ENCODE measurements around the gene S100Z.
"Not testable (repeated sequence)": the region's sequence is repeated elsewhere in the genome, so short reads cannot be mapped to it uniquely, and the experiment has no call there.

S100Z gene

DNA sequence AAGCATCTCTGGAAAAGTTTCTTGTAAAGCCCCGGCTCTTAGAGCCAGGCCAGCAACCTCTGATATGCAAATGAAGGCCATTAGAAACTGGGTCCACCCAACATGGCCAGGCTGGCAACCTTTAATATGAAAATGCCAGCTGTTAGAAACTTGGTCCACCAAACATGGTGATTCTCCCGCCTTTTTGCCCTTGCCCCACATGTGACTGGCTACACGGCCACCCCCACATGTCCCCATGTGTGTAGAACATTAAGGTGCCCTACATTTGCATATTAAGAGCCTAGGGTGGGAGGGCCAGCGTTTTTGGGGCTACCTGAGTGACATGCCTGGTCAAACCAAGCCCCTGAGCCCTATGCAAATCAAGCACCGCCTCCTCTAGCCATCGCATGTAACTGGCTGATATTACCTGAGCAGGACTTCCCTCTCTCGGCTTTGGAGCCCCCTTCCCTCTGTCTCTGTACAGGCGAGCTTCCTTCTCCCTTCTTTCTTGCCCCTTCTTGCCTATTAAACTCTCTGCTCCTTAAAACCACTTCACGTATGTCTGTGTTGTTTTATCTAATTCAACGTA lies 39.0 kb downstream of the S100Z start:
- Histone ChIP-seq H3K36me3 (ENCODE audit: control insufficient read depth, insufficient read depth, low read length) (no peaks in the 10 kb centered on the region), H3K4me1 (ENCODE audit: control insufficient read depth, insufficient read depth, low read length, poor library complexity, severe bottlenecking) (no peaks in the 10 kb centered on the region), H3K9me3 (ENCODE audit: control insufficient read depth, low read length) (no peaks in the 10 kb centered on the region), H3K4me3 (ENCODE audit: extremely low read depth, insufficient read depth, low read length, poor library complexity, severe bottlenecking) (no peak overlapping the region), H3K27ac (ENCODE audit: low read depth, low read length, severe bottlenecking) (no peak overlapping the region)
- WGBS, 2 experiments (ENCODE audit: insufficient coverage in 2 of 2) = 81 to 83% methylated on average over 3 to 6 of the region's 10 CpGs

- Histone ChIP-seq H3K4me1 (ENCODE audit: control insufficient read depth, insufficient read depth, low read length, poor library complexity, severe bottlenecking) (no peaks in the 10 kb centered on the region), H3K36me3 (ENCODE audit: control insufficient read depth, insufficient read depth, low read length) (no peaks in the 10 kb centered on the region), H3K4me3 (ENCODE audit: extremely low read depth, insufficient read depth, low read length, poor library complexity, severe bottlenecking) (no peak overlapping the region), H3K27ac (ENCODE audit: low read depth, low read length, severe bottlenecking) (no peak overlapping the region), H3K9me3 (ENCODE audit: control insufficient read depth, low read length) (peaks cover 11% of the 10 kb centered on the region)
- 100% methylated on average over 2 of the region's 2 CpGs for WGBS, 2 experiments (ENCODE audit: insufficient coverage in 2 of 2)
Measured at GRCh38 chr5:76893294-76893693, 43.5 kb downstream of the S100Z start.

DNA sequence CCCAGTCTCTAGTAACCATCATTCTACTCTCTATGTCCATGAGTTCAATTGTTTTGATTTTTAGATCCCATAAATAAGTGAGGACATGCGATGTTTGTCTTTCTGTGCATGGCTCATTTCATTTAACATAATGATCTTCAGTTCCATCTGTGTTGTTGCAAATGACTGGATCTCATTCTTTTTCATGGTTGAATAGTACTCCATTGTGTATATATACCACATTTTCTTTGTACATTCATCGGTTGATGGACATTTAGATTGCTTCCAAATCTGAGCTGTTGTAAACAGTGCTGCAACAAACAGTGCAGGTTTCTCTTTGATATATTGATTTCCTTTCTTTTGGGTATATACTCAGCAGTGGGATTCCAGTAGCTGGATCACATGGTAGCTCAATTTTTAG lies 46.4 kb downstream of the S100Z start:
- H3K36me3 ChIP-seq (ENCODE audit: control insufficient read depth, insufficient read depth, low read length) = no peaks in the 10 kb centered on the region
- H3K27ac ChIP-seq (ENCODE audit: low read depth, low read length, severe bottlenecking) = no peak overlapping the region
- no peak overlapping the region for H3K4me3 ChIP-seq (ENCODE audit: extremely low read depth, insufficient read depth, low read length, poor library complexity, severe bottlenecking)
- WGBS, 2 experiments (ENCODE audit: insufficient coverage in 2 of 2) = no CpG with 5 or more reads among the region's 2 CpGs
- peaks cover 14% of the 10 kb centered on the region for H3K9me3 ChIP-seq (ENCODE audit: control insufficient read depth, low read length)
- no peaks in the 10 kb centered on the region for H3K4me1 ChIP-seq (ENCODE audit: control insufficient read depth, insufficient read depth, low read length, poor library complexity, severe bottlenecking)

- Histone ChIP-seq H3K4me1 (ENCODE audit: control insufficient read depth, insufficient read depth, low read length, poor library complexity, severe bottlenecking) (no peaks in the 10 kb centered on the region), H3K27ac (ENCODE audit: low read depth, low read length, severe bottlenecking) (no peak overlapping the region), H3K4me3 (ENCODE audit: extremely low read depth, insufficient read depth, low read length, poor library complexity, severe bottlenecking) (no peak overlapping the region), H3K36me3 (ENCODE audit: control insufficient read depth, insufficient read depth, low read length) (no peaks in the 10 kb centered on the region), H3K9me3 (ENCODE audit: control insufficient read depth, low read length) (peaks cover 18% of the 10 kb centered on the region)
- WGBS, 2 experiments (ENCODE audit: insufficient coverage in 2 of 2) = 89 to 92% methylated on average over 3 of the region's 3 CpGs
Measured at GRCh38 chr5:76901522-76901921, 51.7 kb downstream of the S100Z start.

GRCh38 chr5:76908166-76908565 lies 58.4 kb downstream of the S100Z start:
- Histone ChIP-seq H3K36me3 (ENCODE audit: control insufficient read depth, insufficient read depth, low read length) (no peaks in the 10 kb centered on the region), H3K9me3 (ENCODE audit: control insufficient read depth, low read length) (no peaks in the 10 kb centered on the region), H3K27ac (ENCODE audit: low read depth, low read length, severe bottlenecking) (no peak overlapping the region), H3K4me3 (ENCODE audit: extremely low read depth, insufficient read depth, low read length, poor library complexity, severe bottlenecking) (no peak overlapping the region), H3K4me1 (ENCODE audit: control insufficient read depth, insufficient read depth, low read length, poor library complexity, severe bottlenecking) (no peaks in the 10 kb centered on the region)
- whole genome bisulfite sequencing, 2 experiments (ENCODE audit: insufficient coverage in 2 of 2) = 81 to 89% methylated on average over 7 of the region's 7 CpGs

DNA sequence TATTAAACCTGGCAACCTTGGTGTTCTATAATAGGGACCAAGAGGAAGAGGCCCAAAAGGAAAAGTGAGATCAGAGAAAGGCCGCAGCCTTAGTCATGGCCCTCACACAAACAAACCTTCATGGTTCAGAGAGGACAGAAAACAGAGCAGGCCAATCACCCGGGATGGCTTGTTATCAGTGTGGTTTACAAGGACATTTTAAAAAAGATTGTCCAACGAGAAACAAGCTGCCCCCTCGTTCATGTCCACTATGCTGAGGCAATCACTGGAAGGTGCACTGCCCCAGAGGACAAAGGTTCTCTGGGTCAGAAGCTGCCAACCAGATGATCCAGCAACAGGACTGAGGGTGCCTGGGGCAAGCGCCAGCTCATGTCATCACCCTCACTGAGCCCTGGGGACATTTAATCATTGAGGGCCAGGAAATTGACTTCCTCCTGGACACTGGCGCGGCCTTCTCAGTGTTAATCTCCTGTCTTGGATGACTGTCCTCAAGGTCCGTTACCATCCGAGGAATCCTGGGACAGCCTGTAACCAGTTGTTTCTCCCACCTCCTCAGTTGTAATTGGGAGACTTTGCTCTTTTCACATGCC lies 60.6 kb downstream of the S100Z start:
- H3K4me1 ChIP-seq (ENCODE audit: control insufficient read depth, insufficient read depth, low read length, poor library complexity, severe bottlenecking); H3K4me3 ChIP-seq (ENCODE audit: extremely low read depth, insufficient read depth, low read length, poor library complexity, severe bottlenecking); H3K36me3 ChIP-seq (ENCODE audit: control insufficient read depth, insufficient read depth, low read length); H3K27ac ChIP-seq (ENCODE audit: low read depth, low read length, severe bottlenecking); H3K9me3 ChIP-seq (ENCODE audit: control insufficient read depth, low read length): not testable (repeated sequence)
- 89 to 96% methylated on average over 6 of the region's 9 CpGs for WGBS, 2 experiments (ENCODE audit: insufficient coverage in 2 of 2)

DNA sequence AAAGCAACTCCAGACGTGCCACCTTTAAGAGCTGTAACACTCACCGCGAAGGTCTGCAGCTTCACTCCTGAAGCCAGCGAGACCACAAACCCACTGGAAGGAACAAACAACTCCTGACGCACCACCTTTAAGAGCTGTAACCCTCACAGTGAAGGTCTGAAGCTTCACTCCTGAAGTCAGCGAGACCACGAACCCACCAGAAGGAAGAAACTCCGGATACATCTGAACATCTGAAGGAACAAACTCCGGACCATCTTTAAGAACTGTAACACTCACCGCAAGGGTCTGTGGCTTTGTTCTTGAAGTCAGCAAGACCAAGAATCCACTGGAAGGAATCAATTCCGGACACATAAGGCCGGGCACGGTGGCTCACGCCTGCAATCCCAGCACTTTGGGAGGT lies 64.9 kb downstream of the S100Z start:
- H3K4me3 ChIP-seq (ENCODE audit: extremely low read depth, insufficient read depth, low read length, poor library complexity, severe bottlenecking); H3K36me3 ChIP-seq (ENCODE audit: control insufficient read depth, insufficient read depth, low read length); H3K9me3 ChIP-seq (ENCODE audit: control insufficient read depth, low read length); H3K27ac ChIP-seq (ENCODE audit: low read depth, low read length, severe bottlenecking); H3K4me1 ChIP-seq (ENCODE audit: control insufficient read depth, insufficient read depth, low read length, poor library complexity, severe bottlenecking): not testable (repeated sequence)
- 90 to 96% methylated on average over 8 to 11 of the region's 14 CpGs for WGBS, 2 experiments (ENCODE audit: insufficient coverage in 2 of 2)

GRCh38 chr5:76918539-76918938 lies 68.7 kb downstream of the S100Z start:
- Histone ChIP-seq H3K36me3 (ENCODE audit: control insufficient read depth, insufficient read depth, low read length) (no peaks in the 10 kb centered on the region), H3K4me3 (ENCODE audit: extremely low read depth, insufficient read depth, low read length, poor library complexity, severe bottlenecking) (no peak overlapping the region), H3K9me3 (ENCODE audit: control insufficient read depth, low read length) (peaks cover 6% of the 10 kb centered on the region), H3K4me1 (ENCODE audit: control insufficient read depth, insufficient read depth, low read length, poor library complexity, severe bottlenecking) (no peaks in the 10 kb centered on the region), H3K27ac (ENCODE audit: low read depth, low read length, severe bottlenecking) (no peak overlapping the region)
- WGBS, 2 experiments (ENCODE audit: insufficient coverage in 2 of 2) = no CpG with 5 or more reads among the region's 3 CpGs

DNA sequence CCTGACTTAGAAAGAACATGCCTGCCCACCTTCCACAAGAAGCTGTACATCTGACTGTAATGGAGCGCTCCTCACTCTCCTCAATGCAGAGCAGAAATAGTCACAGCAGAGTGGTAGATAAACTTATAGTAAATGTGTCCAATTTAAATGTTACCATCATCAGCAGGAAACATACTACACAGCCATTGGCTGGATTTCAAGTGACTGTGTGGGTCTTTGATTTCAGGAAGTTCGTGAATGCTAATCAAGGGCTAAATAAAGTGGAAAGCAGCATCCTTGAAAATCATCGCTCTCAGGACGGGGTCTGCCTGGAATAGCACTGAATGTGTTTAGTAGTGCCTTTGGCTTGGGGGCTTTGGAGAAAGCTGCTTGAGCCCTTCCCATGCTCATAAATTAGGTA lies 70.7 kb downstream of the S100Z start:
- Histone ChIP-seq H3K4me3 (ENCODE audit: extremely low read depth, insufficient read depth, low read length, poor library complexity, severe bottlenecking) (no peak overlapping the region), H3K9me3 (ENCODE audit: control insufficient read depth, low read length) (peaks cover 3% of the 10 kb centered on the region), H3K4me1 (ENCODE audit: control insufficient read depth, insufficient read depth, low read length, poor library complexity, severe bottlenecking) (no peaks in the 10 kb centered on the region), H3K36me3 (ENCODE audit: control insufficient read depth, insufficient read depth, low read length) (no peaks in the 10 kb centered on the region), H3K27ac (ENCODE audit: low read depth, low read length, severe bottlenecking) (no peak overlapping the region)
- WGBS, 2 experiments (ENCODE audit: insufficient coverage in 2 of 2) = 97% methylated on average over 3 of the region's 4 CpGs; no CpG with 5 or more reads in 1 of the 2 experiments

- Histone ChIP-seq H3K9me3 (ENCODE audit: control insufficient read depth, low read length) (peaks cover 3% of the 10 kb centered on the region), H3K4me3 (ENCODE audit: extremely low read depth, insufficient read depth, low read length, poor library complexity, severe bottlenecking) (no peak overlapping the region), H3K27ac (ENCODE audit: low read depth, low read length, severe bottlenecking) (peak overlapping the region; percentile 57), H3K36me3 (ENCODE audit: control insufficient read depth, insufficient read depth, low read length) (no peaks in the 10 kb centered on the region), H3K4me1 (ENCODE audit: control insufficient read depth, insufficient read depth, low read length, poor library complexity, severe bottlenecking) (peaks cover 13% of the 10 kb centered on the region)
- WGBS, 2 experiments (ENCODE audit: insufficient coverage in 2 of 2) = 75 to 92% methylated on average over 4 to 5 of the region's 6 CpGs
Measured at GRCh38 chr5:76926329-76927105, 76.7 kb downstream of the S100Z start.

DNA sequence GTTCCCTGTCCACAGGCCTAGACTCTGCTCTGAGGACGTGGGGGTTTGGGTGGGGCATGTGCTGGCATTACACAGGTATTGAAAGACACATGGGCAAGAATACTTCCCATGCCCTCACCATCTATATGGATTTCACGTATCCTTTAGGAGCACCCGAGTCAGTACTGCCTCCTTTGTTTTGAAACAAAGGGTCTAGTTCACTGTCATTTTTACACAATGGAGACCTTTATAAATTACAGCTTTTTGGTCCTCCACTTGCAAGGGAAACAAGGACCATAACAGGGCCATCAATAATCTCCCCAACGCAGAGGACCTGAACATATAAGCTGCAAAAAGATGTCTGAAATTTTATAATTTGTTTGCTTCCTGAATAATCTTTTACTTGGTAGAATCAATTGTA lies 78.1 kb downstream of the S100Z start:
- Histone ChIP-seq H3K36me3 (ENCODE audit: control insufficient read depth, insufficient read depth, low read length) (no peaks in the 10 kb centered on the region), H3K4me1 (ENCODE audit: control insufficient read depth, insufficient read depth, low read length, poor library complexity, severe bottlenecking) (peaks cover 13% of the 10 kb centered on the region), H3K27ac (ENCODE audit: low read depth, low read length, severe bottlenecking) (no peak overlapping the region), H3K9me3 (ENCODE audit: control insufficient read depth, low read length) (peaks cover 3% of the 10 kb centered on the region), H3K4me3 (ENCODE audit: extremely low read depth, insufficient read depth, low read length, poor library complexity, severe bottlenecking) (no peak overlapping the region)
- 94 to 97% methylated on average over 3 of the region's 4 CpGs for WGBS, 2 experiments (ENCODE audit: insufficient coverage in 2 of 2)
